Measurements from ENCODE around the gene RFTN1.

Gene RFTN1

DNA sequence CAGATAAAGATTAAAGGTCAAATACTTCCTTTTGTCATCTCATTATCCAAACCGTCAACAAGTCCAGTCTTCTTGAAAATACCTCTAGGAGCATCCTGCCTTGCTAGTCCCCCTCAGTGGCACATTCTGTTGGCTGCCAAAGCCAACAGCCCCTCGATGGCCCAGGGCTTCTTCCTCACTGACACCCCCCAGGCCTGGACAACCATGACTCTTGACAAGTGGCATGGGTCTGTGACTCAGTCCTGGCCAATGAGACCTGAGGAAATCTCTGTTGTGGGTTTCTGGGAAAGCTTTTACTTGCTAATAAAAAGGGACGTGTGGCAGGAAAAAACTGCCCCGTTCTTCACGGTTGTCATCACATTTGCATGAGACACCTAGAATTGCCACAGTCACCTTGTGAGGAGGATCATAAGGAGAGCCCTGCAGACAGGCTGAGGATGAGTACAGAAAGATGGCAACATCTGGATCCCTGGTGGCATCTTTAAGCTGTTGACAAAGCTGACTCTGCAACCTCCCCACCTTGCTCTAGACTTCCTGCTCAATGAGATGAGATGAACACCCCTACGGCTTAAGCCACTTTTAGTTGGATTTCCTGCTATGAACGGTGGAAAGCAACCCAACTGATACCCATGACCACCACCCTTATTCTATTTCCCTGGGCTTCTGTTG is 167.0 kb downstream of the RFTN1 start:
- FAIRE-seq: no peak
- DNase-seq (ENCODE audit: insufficient read length, low spot score): no peak
- TF ChIP-seq SPI1 (IDR thresholded peaks at IDR 0.05; ENCODE audit: low read depth, low read length): no peak
- TF ChIP-seq POLR2A (IDR thresholded peaks at IDR 0.05; ENCODE audit: low read depth, low read length): no peak
- TF ChIP-seq POLR2AphosphoS5 (IDR thresholded peaks at IDR 0.05; ENCODE audit: low read depth, low read length): no peak
- TF ChIP-seq POU2F2 (IDR thresholded peaks at IDR 0.05; ENCODE audit: low read depth, low read length): no peak

GRCh38 chr3:16343101-16343500 is 170.4 kb downstream of the RFTN1 start:
- no peak for FAIRE-seq
- no peak for DNase-seq (ENCODE audit: insufficient read length, low spot score)
- 0 out of 2 replicates have a peak, but pooled peaks have one; percentile 2 for TF ChIP-seq SPI1 (IDR thresholded peaks at IDR 0.05; ENCODE audit: low read depth, low read length)
- TF ChIP-seq PAX5 (IDR thresholded peaks at IDR 0.05; ENCODE audit: insufficient read depth, low read length, severe bottlenecking): no peak
- no peak for TF ChIP-seq POLR2A (IDR thresholded peaks at IDR 0.05; ENCODE audit: low read depth, low read length)
- TF ChIP-seq POU2F2 (IDR thresholded peaks at IDR 0.05; ENCODE audit: low read depth, low read length): no peak

- FAIRE-seq: peak; percentile 80
- no peak for DNase-seq (ENCODE audit: insufficient read length, low spot score)
- no peak for TF ChIP-seq POU2F2 (IDR thresholded peaks at IDR 0.05; ENCODE audit: low read depth, low read length)
- no peak for TF ChIP-seq TAF1 (IDR thresholded peaks at IDR 0.05; ENCODE audit: low read depth, low read length)
- TF ChIP-seq SPI1 (IDR thresholded peaks at IDR 0.05; ENCODE audit: low read depth, low read length): no peak
- TF ChIP-seq POLR2A (IDR thresholded peaks at IDR 0.05; ENCODE audit: low read depth, low read length): no peak
- TF ChIP-seq PAX5 (IDR thresholded peaks at IDR 0.05; ENCODE audit: insufficient read depth, low read length, severe bottlenecking): no peak
- TF ChIP-seq POLR2AphosphoS5 (IDR thresholded peaks at IDR 0.05; ENCODE audit: low read depth, low read length): no peak
Measured at GRCh38 chr3:16338999-16339398, 174.5 kb downstream of the RFTN1 start.

DNA sequence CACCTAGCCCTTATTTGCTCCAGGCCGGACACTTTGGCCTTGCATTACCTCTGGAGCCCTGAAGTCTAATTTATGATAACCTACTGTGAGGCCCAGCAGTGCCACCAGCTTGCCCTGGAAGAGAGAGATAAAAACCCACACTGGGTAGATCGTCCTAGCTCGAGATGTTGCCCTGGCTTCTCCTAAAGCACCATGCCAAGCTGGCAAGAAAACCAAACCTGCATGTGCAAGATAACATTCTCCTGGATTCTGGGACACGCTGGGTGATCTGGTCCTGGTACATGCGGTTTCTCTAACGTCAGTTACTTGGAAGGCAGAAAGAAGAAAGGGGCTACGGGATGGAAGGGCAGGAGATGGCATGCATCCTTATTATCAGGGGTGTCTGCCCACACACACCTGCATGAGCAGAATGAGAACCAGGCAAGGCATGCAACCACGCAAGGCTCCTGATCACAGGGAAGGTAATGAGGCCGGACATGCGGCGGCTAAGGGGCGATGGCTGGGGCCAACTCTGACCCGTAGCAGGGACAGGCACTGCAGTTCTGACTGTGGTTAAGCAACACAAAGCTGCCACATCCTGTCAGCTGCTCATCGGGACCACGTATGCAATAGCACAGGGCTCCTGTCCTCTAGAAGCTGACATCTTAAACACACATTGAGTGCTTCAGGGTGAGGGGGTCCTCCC is 175.5 kb downstream of the RFTN1 start:
- peak; percentile 83 for FAIRE-seq
- peak; percentile 30 for DNase-seq (ENCODE audit: insufficient read length, low spot score)
- TF ChIP-seq TAF1 (IDR thresholded peaks at IDR 0.05; ENCODE audit: low read depth, low read length): no peak
- peak; percentile 38; the same call in 1 of the 2 replicates for TF ChIP-seq POU2F2 (IDR thresholded peaks at IDR 0.05; ENCODE audit: low read depth, low read length)
- peak; percentile 59; the same call in 1 of the 2 replicates for TF ChIP-seq POLR2AphosphoS5 (IDR thresholded peaks at IDR 0.05; ENCODE audit: low read depth, low read length)
- no peak; the same call in none of the 2 replicates for TF ChIP-seq POLR2A (IDR thresholded peaks at IDR 0.05; ENCODE audit: low read depth, low read length)
- TF ChIP-seq SPI1 (IDR thresholded peaks at IDR 0.05; ENCODE audit: low read depth, low read length): no peak
- no peak for TF ChIP-seq PAX5 (IDR thresholded peaks at IDR 0.05; ENCODE audit: insufficient read depth, low read length, severe bottlenecking)

DNA sequence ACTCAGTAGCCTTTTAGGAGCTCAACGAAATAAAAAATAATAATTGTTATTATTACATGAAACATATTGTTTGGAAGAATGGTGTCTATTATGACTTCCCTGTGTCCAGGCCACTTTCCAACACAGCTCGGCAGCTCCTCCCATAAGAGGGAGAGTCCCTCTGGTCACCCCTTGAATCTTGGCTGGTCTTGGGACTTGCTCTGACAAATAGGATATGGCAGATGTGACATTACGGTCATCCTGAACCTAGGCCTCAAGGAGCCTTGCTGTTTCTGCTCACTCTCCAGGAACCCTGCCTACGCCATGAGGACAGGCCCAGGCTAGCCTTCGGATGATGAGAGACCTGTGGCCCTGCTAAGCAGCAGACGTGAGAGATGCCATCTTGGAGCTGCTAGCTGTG is 176.7 kb downstream of the RFTN1 start:
- TF ChIP-seq TAF1 (IDR thresholded peaks at IDR 0.05; ENCODE audit: low read depth, low read length) (no peak), POLR2A (IDR thresholded peaks at IDR 0.05; ENCODE audit: low read depth, low read length) (no peak), POLR2AphosphoS5 (IDR thresholded peaks at IDR 0.05; ENCODE audit: low read depth, low read length) (no peak), PAX5 (IDR thresholded peaks at IDR 0.05; ENCODE audit: insufficient read depth, low read length, severe bottlenecking) (no peak), POU2F2 (IDR thresholded peaks at IDR 0.05; ENCODE audit: low read depth, low read length) (no peak), SPI1 (IDR thresholded peaks at IDR 0.05; ENCODE audit: low read depth, low read length) (no peak)
- no peak for DNase-seq (ENCODE audit: insufficient read length, low spot score)
- FAIRE-seq: no peak

DNA sequence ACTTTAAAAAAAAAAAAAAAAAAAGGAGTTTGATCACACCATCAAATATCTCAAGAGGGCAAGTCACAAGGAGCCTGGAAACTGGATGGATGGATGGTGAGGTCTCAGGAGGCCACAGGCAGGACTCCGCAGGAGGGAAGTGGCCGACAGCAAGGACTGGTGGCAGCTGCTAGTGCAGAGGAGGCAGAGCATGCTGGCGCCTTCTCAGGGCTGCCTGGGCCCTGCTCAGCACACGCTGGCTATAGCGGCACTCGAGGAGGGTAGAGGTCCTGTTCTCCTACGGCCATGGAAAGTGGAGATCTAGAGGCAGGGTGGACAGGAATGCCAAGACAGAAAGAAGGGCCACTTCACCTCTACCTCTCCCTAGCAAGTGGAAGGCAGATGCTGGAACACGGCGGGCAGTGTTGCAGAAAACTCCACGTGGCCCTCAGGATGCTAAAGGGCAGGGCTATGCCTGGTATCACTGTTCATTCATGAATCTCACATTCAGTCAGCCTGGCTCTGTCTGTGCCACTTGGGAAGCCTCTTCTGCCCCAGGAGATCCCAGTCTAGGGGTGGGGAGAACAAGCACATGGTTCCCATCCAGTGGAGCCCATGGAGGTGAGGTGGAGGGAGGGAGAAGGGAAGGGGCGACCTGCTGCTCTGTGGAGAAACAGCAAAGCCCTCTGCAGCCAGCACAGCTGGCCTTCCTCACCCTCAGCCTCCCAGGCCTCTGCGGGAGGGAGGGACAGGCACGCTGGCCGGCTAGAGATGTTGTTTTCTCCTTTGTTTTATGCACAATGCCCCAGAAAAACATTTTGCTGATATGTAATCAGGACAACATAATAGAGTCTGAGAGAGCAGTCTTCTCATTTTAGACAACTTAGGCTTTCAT is 177.5 kb downstream of the RFTN1 start:
- DNase-seq (ENCODE audit: insufficient read length, low spot score) (no peak), FAIRE-seq (no peak)
- no peak for TF ChIP-seq SPI1 (IDR thresholded peaks at IDR 0.05; ENCODE audit: low read depth, low read length)

GRCh38 chr3:16335333-16335732 is 178.2 kb downstream of the RFTN1 start:
- TF ChIP-seq POU2F2 (IDR thresholded peaks at IDR 0.05; ENCODE audit: low read depth, low read length) (no peak), POLR2A (IDR thresholded peaks at IDR 0.05; ENCODE audit: low read depth, low read length) (no peak), PAX5 (IDR thresholded peaks at IDR 0.05; ENCODE audit: insufficient read depth, low read length, severe bottlenecking) (no peak), TAF1 (IDR thresholded peaks at IDR 0.05; ENCODE audit: low read depth, low read length) (no peak), POLR2AphosphoS5 (IDR thresholded peaks at IDR 0.05; ENCODE audit: low read depth, low read length) (no peak), SPI1 (IDR thresholded peaks at IDR 0.05; ENCODE audit: low read depth, low read length) (no peak)
- DNase-seq (ENCODE audit: insufficient read length, low spot score) (no peak), FAIRE-seq (no peak)

GRCh38 chr3:16334909-16335308 is 178.6 kb downstream of the RFTN1 start:
- FAIRE-seq: no peak
- TF ChIP-seq SPI1 (IDR thresholded peaks at IDR 0.05; ENCODE audit: low read depth, low read length) (no peak), POU2F2 (IDR thresholded peaks at IDR 0.05; ENCODE audit: low read depth, low read length) (no peak), POLR2A (IDR thresholded peaks at IDR 0.05; ENCODE audit: low read depth, low read length) (no peak)

GRCh38 chr3:16332904-16333426 is 180.5 kb downstream of the RFTN1 start:
- DNase-seq (ENCODE audit: insufficient read length, low spot score) (no peak), FAIRE-seq (no peak)
- TF ChIP-seq POLR2A (IDR thresholded peaks at IDR 0.05; ENCODE audit: low read depth, low read length): no peak
- TF ChIP-seq TAF1 (IDR thresholded peaks at IDR 0.05; ENCODE audit: low read depth, low read length): no peak
- TF ChIP-seq POLR2AphosphoS5 (IDR thresholded peaks at IDR 0.05; ENCODE audit: low read depth, low read length): no peak
- TF ChIP-seq PAX5 (IDR thresholded peaks at IDR 0.05; ENCODE audit: insufficient read depth, low read length, severe bottlenecking): no peak
- no peak for TF ChIP-seq POU2F2 (IDR thresholded peaks at IDR 0.05; ENCODE audit: low read depth, low read length)
- TF ChIP-seq SPI1 (IDR thresholded peaks at IDR 0.05; ENCODE audit: low read depth, low read length): no peak

More at GRCh38 chr3:16334909-16335308, 178.6 kb downstream of the RFTN1 start:
- no peak for DNase-seq (ENCODE audit: insufficient read length, low spot score)
